ENCODE results near the gene CTIF.

DNA sequence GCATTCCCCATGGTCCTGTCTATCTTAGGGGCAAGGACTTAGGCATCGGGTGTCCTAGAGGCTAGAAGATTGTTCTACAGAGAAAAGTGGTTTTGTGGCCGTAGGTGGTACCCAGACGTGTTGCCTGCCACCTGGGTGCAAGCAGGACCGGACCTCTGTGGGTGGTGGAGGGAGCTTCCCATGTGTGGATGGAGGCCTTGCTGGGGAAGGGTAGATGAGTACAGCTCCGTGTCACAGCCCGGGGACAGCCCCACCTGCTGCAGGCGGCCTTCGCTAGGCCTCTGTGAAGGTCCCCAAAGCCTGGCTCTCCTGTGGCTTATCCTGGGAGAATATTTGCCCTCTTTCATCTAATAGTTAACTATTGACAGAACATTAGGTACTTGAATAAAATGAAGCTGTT lies 25.3 kb downstream of the CTIF start:
- TF ChIP-seq, protein P1, sequence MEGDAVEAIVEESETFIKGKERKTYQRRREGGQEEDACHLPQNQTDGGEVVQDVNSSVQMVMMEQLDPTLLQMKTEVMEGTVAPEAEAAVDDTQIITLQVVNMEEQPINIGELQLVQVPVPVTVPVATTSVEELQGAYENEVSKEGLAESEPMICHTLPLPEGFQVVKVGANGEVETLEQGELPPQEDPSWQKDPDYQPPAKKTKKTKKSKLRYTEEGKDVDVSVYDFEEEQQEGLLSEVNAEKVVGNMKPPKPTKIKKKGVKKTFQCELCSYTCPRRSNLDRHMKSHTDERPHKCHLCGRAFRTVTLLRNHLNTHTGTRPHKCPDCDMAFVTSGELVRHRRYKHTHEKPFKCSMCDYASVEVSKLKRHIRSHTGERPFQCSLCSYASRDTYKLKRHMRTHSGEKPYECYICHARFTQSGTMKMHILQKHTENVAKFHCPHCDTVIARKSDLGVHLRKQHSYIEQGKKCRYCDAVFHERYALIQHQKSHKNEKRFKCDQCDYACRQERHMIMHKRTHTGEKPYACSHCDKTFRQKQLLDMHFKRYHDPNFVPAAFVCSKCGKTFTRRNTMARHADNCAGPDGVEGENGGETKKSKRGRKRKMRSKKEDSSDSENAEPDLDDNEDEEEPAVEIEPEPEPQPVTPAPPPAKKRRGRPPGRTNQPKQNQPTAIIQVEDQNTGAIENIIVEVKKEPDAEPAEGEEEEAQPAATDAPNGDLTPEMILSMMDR (IDR thresholded peaks at IDR 0.05; ENCODE audit: poor library complexity), result no peak
- no peak for TF ChIP-seq EZH2 (IDR thresholded peaks at IDR 0.05; ENCODE audit: borderline replicate concordance)

Measured in hepatocyte (in vitro differentiated cells).